Activated CD8-positive, alpha-beta memory T cell treated with anti-CD3 and anti-CD28 coated beads, Interleukin-2, amount 50 U/mL, for 24 hours (primary cell): Measurements from ENCODE around the gene C2.
"Not testable (repeated sequence)": the region's sequence is repeated elsewhere in the genome, so short reads cannot be mapped to it uniquely, and the experiment has no call there.

Experiments
- DNase-seq: peaks from one replicate; pipeline ENCODE4 v3.0.0-alpha.2; 2020; ENCODE audit errors: extremely low read depth

C2 gene

GRCh38 chr6:31978831-31979230, 51.3 kb downstream of the C2 start:
- DNase-seq, result no peak

- DNase-seq, result no peak
Measured at GRCh38 chr6:31979238-31979898, 51.9 kb downstream of the C2 start.

- DNase-seq, result not testable (repeated sequence)
Measured at GRCh38 chr6:31980195-31980876, 52.8 kb downstream of the C2 start.

- not testable (repeated sequence) for DNase-seq
Measured at GRCh38 chr6:31980998-31981397, 53.5 kb downstream of the C2 start.

- not testable (repeated sequence) for DNase-seq
Measured at GRCh38 chr6:31981744-31982143, 54.2 kb downstream of the C2 start, which contains the start of gene C4A. Gene C4A, plus strand, starts transcription at chr6:31982057. Its CDS starts 51 bp downstream, at chr6:31982108.

GRCh38 chr6:31989363-31989762, 61.8 kb downstream of the C2 start:
- not testable (repeated sequence) for DNase-seq

- not testable (repeated sequence) for DNase-seq
Measured at GRCh38 chr6:31994421-31994820, 66.9 kb downstream of the C2 start.
